Stomach smooth muscle (tissue), 2 donors: ENCODE results near the gene ITPKC.
"Not testable (repeated sequence)": the region's sequence is repeated elsewhere in the genome, so short reads cannot be mapped to it uniquely, and the experiment has no call there.

Experiments used
- H3K27ac ChIP-seq: one replicate; pipeline ENCODE4 v1.7.0; 2013; ENCODE audit warnings: mild to moderate bottlenecking, low read length, inconsistent platforms
- H3K27me3 ChIP-seq, 2 donors: one replicate each; pipeline ENCODE4 v1.7.0; 2013; ENCODE audit warnings: low read length in 2 of 2; ENCODE audit not compliant: insufficient read depth in 2 of 2, control insufficient read depth in 1 of 2
- H3K36me3 ChIP-seq, 2 donors: one replicate each; pipeline ENCODE4 v1.7.0; 2013; ENCODE audit warnings: low read length in 2 of 2; ENCODE audit not compliant: control insufficient read depth in 2 of 2, insufficient read depth in 2 of 2
- H3K4me1 ChIP-seq: one replicate; pipeline ENCODE4 v1.7.0; 2013; ENCODE audit warnings: low read length; ENCODE audit not compliant: control insufficient read depth, insufficient read depth
- H3K4me3 ChIP-seq, 2 donors: one replicate each; pipeline ENCODE4 v1.7.0; 2013; ENCODE audit warnings: low read length in 2 of 2
- H3K9ac ChIP-seq, 2 donors: one replicate each; pipeline ENCODE4 v1.7.0; 2013; ENCODE audit warnings: low read length in 2 of 2, mild to moderate bottlenecking in 1 of 2
- H3K9me3 ChIP-seq, 2 donors: one replicate each; pipeline ENCODE4 v1.7.0; 2013; ENCODE audit warnings: low read length in 2 of 2; ENCODE audit not compliant: control insufficient read depth in 2 of 2
- donor health status: healthy.
- donor health status: Pancreatic carcinoma.

The ITPKC gene

DNA sequence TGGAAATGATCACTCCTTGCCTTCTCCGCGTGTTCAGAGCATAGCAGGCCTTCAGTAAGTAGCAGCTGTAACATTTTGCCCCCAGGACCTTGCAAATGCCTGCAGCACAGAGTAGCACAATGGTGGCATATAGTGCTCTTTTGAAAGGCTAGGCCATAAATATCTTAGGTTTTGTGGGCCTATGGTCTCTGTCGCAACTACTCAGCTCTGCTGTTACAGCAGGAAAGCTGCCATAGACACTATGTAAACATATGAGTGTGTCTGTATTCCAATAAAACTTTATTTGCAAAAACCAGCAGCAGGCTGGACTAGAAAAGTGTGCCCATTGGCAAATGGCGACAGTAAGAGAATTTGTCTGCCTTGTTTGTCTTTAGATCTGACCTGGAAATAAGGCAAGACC is 9.4 kb downstream of the ITPKC start:
- no peaks in the 10 kb centered on the region for H3K27me3 ChIP-seq
- peaks cover 38 to 52% of the 10 kb centered on the region in 2 donors for H3K36me3 ChIP-seq
- no peak overlapping the region for H3K27ac ChIP-seq
- no peak overlapping the region for H3K9ac ChIP-seq
- H3K4me3 ChIP-seq: no peak overlapping the region
- H3K9me3 ChIP-seq: no peaks in the 10 kb centered on the region
- H3K4me1 ChIP-seq: peaks cover 15% of the 10 kb centered on the region

GRCh38 chr19:40730065-40730464 is 13.2 kb downstream of the ITPKC start:
- H3K9ac ChIP-seq, H3K27ac ChIP-seq, H3K4me1 ChIP-seq, H3K27me3 ChIP-seq, H3K4me3 ChIP-seq, H3K9me3 ChIP-seq: not testable (repeated sequence)
- H3K36me3 ChIP-seq: peaks cover 53 to 63% of the 10 kb centered on the region in 2 donors

- H3K9ac ChIP-seq, H3K27ac ChIP-seq, H3K27me3 ChIP-seq, H3K4me3 ChIP-seq, H3K4me1 ChIP-seq, H3K9me3 ChIP-seq: not testable (repeated sequence)
- peaks cover 52 to 63% of the 10 kb centered on the region in 2 donors for H3K36me3 ChIP-seq
Measured at GRCh38 chr19:40732304-40732703, 15.4 kb downstream of the ITPKC start.

GRCh38 chr19:40733149-40733548 is 16.2 kb downstream of the ITPKC start:
- Histone ChIP-seq H3K9me3 (no peaks in the 10 kb centered on the region), H3K4me3 (no peak overlapping the region), H3K27ac (no peak overlapping the region), H3K4me1 (no peaks in the 10 kb centered on the region), H3K27me3 (no peaks in the 10 kb centered on the region), H3K36me3 (peaks cover 53 to 61% of the 10 kb centered on the region in 2 donors), H3K9ac (no peak overlapping the region)

GRCh38 chr19:40735013-40735771 is 18.3 kb downstream of the ITPKC start:
- H3K9ac ChIP-seq: no peak overlapping the region
- H3K27ac ChIP-seq: no peak overlapping the region
- H3K4me3 ChIP-seq: no peak overlapping the region
- peaks cover 5% of the 10 kb centered on the region for H3K4me1 ChIP-seq
- no peaks in the 10 kb centered on the region for H3K9me3 ChIP-seq
- H3K36me3 ChIP-seq: peaks cover 52 to 68% of the 10 kb centered on the region in 2 donors
- H3K27me3 ChIP-seq: no peaks in the 10 kb centered on the region

DNA sequence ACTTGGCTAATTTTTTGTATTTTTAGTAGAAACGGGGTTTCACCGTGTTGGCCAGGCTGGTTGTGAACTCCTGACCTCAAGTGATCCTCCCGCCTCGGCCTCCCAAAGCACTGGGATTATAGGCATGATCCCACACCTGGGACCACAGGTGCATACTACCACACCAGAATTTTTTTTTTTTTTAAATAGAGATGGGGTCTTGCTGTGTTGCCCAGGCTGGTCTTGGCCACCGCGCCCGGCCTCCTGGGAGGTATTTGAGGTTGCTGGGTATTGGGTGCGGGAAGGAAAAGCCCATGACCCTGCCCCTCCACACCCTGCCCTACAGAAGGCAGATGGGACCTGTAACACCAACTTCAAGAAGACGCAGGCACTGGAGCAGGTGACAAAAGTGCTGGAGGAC is 19.7 kb downstream of the ITPKC start:
- H3K27me3 ChIP-seq: no peaks in the 10 kb centered on the region
- no peak overlapping the region for H3K4me3 ChIP-seq
- no peak overlapping the region for H3K9ac ChIP-seq
- no peaks in the 10 kb centered on the region for H3K9me3 ChIP-seq
- no peak overlapping the region for H3K27ac ChIP-seq
- peaks cover 13% of the 10 kb centered on the region for H3K4me1 ChIP-seq
- H3K36me3 ChIP-seq: peaks cover 42 to 56% of the 10 kb centered on the region in 2 donors

DNA sequence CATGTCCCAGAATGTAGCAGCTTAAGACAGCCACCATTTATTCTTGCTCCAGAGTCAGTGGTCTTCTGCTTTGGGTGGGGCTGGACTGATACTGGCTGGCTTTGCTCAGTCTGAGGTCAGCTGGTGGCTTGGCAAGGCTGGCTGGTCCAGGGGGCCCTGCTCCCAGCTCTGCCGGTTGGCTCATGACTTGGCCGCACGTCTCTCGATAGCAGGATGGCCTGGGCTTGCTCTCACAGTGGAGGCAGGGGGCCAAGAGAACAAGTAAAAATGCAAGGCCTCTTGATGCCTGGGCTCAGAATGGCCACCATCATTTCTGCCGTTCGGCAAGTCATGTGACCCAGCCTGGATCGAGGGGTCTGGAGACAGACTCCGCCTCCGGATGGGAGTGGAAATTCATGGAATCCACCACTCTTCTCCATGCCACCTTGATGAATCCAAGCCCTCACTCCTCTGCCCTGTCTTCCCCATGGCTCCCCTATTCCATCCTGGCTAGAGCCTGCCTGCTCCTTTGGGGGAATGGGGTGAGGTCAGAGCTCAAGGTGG is 20.3 kb downstream of the ITPKC start:
- H3K4me3 ChIP-seq: no peak overlapping the region
- H3K27ac ChIP-seq: no peak overlapping the region
- no peaks in the 10 kb centered on the region for H3K9me3 ChIP-seq
- H3K27me3 ChIP-seq: no peaks in the 10 kb centered on the region
- peaks cover 42 to 55% of the 10 kb centered on the region in 2 donors for H3K36me3 ChIP-seq
- no peak overlapping the region for H3K9ac ChIP-seq
- peaks cover 13% of the 10 kb centered on the region for H3K4me1 ChIP-seq

GRCh38 chr19:40739030-40739839 is 22.3 kb downstream of the ITPKC start:
- Histone ChIP-seq H3K9me3 (no peaks in the 10 kb centered on the region), H3K27ac (no peak overlapping the region), H3K9ac (no peak overlapping the region), H3K36me3 (peaks cover 25 to 39% of the 10 kb centered on the region in 2 donors), H3K27me3 (no peaks in the 10 kb centered on the region), H3K4me3 (no peak overlapping the region), H3K4me1 (peaks cover 13% of the 10 kb centered on the region)

GRCh38 chr19:40739871-40740703 is 23.2 kb downstream of the ITPKC start:
- Histone ChIP-seq H3K27ac (peak overlapping the region; percentile 64), H3K9ac (no peak overlapping the region), H3K27me3 (no peaks in the 10 kb centered on the region), H3K9me3 (no peaks in the 10 kb centered on the region), H3K4me3 (peak overlapping the region in 1 of 2 donors; percentile 40), H3K4me1 (peaks cover 15% of the 10 kb centered on the region), H3K36me3 (peaks cover 19 to 36% of the 10 kb centered on the region in 2 donors)

DNA sequence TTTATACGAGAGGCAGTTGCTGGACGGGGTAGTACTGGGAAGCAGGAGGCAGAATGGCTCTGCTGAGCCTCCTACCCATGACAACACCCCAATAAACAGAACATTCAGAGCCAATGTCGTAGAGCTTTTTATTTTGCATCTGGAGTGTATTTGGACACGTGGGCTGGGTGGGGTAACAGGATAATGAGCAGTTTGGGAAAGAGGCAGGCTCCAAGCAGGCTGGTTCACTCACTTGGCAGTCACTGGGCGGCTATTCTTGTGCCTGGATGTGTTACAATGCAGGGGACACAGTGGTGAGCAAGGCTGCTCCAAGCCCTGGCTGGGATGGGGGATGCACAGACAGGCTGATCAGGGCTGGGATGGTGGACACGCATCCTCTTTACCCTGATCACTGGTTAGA is 23.8 kb downstream of the ITPKC start:
- Histone ChIP-seq H3K4me3 (peak overlapping the region in 1 of 2 donors; percentile 29), H3K27me3 (no peaks in the 10 kb centered on the region), H3K27ac (peak overlapping the region; percentile 64), H3K9ac (no peak overlapping the region), H3K36me3 (peaks cover 12 to 32% of the 10 kb centered on the region in 2 donors), H3K9me3 (no peaks in the 10 kb centered on the region), H3K4me1 (peaks cover 15% of the 10 kb centered on the region)
